HepG2 (cell line): Measurements from ENCODE around the gene CIDEA. TPM values are rescaled to one million over a fixed set of nuclear protein-coding genes. Genes with fewer than 3 reads are reported as not detected.

Experiments
- ATAC-seq: fragments of 200-7000 bp; cut with Tn5 transposase; 3 replicates; pipeline ENCODE4 v1.9.1; 2020; ENCODE audit warnings: mild to moderate bottlenecking, moderate library complexity
- BruUV-seq: library from RNA; stranded (reverse); fragments of 400-500 nt; replicated peaks from 2 replicates; lab custom pipeline; 2021; lab: Mats Ljungman, UMichigan
- CTCF ChIA-PET: fragments of 300-600 bp; formaldehyde crosslinking; extraction: SDS; loops from one replicate; lab custom pipeline; 2021; ENCODE audit warnings: low total read pairs, inconsistent platforms, low intra/inter-chr PET ratio; lab: Yijun Ruan, JAX
- POLR2A ChIA-PET: fragments of 350-600 bp; sonication (Branson Sonifier 250); formaldehyde crosslinking; loops from one replicate; lab custom pipeline; 2020; ENCODE audit warnings: antibody characterized with exemption, inconsistent platforms; lab: Yijun Ruan, JAX
- DNase-seq: peaks from one replicate; pipeline ENCODE4 v3.0.0-alpha.2; 2015; ENCODE audit warnings: low spot score
- FAIRE-seq: peaks from 3 replicates; lab custom pipeline; 2011; peaks lifted over from hg19 to GRCh38; lab: Jason Lieb, UNC
- H2AFZ ChIP-seq: one replicate; pipeline ENCODE4 v1.6.1; 2011; ENCODE audit warnings: low read length, inconsistent platforms
- H3K27ac ChIP-seq: fragments of 300-600 bp; 3 replicates; pipeline ENCODE4 v1.8.0; 2011; ENCODE audit warnings: mixed run types, mild to moderate bottlenecking, mixed read lengths, low read length, inconsistent platforms; ENCODE audit not compliant: insufficient read depth; ENCODE audit errors: extremely low read length
- H3K27me3 ChIP-seq, 2 experiments: fragments of 200-600 bp in 1 of 2; 2 replicates in 1 of 2; 3 replicates in 1 of 2; pipeline versions ENCODE4 v1.6.0 to v1.8.0; 2011; ENCODE audit warnings: low read length in 2 of 2, mild to moderate bottlenecking in 2 of 2, moderate library complexity in 2 of 2, inconsistent platforms in 1 of 2; ENCODE audit not compliant: insufficient read depth in 2 of 2, control insufficient read depth in 1 of 2
- H3K36me3 ChIP-seq, 2 experiments: fragments of 200-600 bp in 1 of 2; replicated peaks in 1 of 2; 2 replicates in 1 of 2; 3 replicates in 1 of 2; pipeline versions ENCODE4 v1.5.1 to v1.8.0; 2011; ENCODE audit warnings: low read length in 2 of 2, inconsistent platforms in 1 of 2; ENCODE audit not compliant: insufficient read depth in 2 of 2, control insufficient read depth in 1 of 2
- H3K4me1 ChIP-seq: 2 replicates; pipeline ENCODE4 v1.5.1; 2012; ENCODE audit warnings: low read length, inconsistent platforms; ENCODE audit not compliant: insufficient read depth
- H3K4me2 ChIP-seq: 2 replicates; pipeline ENCODE4 v1.6.0; 2011; ENCODE audit warnings: low read depth, low read length, inconsistent platforms
- H3K4me3 ChIP-seq, 3 experiments: fragments of 200-600 bp in 1 of 3; sonication (generic), shearing (Covaris generic) in 1 of 3; replicated peaks in 1 of 3; 2 replicates each; pipeline ENCODE4 v1.5.1; 2011 to 2016; ENCODE audit warnings: low read length in 3 of 3, inconsistent platforms in 2 of 3, low read depth in 2 of 3, mild to moderate bottlenecking in 2 of 3, control low read depth in 1 of 3, mixed read lengths in 1 of 3; ENCODE audit not compliant: insufficient read depth in 1 of 3
- H3K79me2 ChIP-seq: one replicate; pipeline ENCODE4 v1.6.1; 2011; ENCODE audit warnings: low read length, inconsistent platforms; ENCODE audit not compliant: insufficient read depth
- H3K9ac ChIP-seq: 2 replicates; pipeline ENCODE4 v1.6.0; 2011; ENCODE audit warnings: mild to moderate bottlenecking, low read depth, low read length, inconsistent platforms; ENCODE audit not compliant: insufficient read depth
- H3K9me3 ChIP-seq: 2 replicates; pipeline ENCODE4 v1.5.1; 2012; ENCODE audit warnings: mild to moderate bottlenecking, low read length
- H4K20me1 ChIP-seq: 2 replicates; pipeline ENCODE4 v1.6.0; 2011; ENCODE audit warnings: inconsistent platforms, mild to moderate bottlenecking, low read length, moderate library complexity; ENCODE audit not compliant: insufficient read depth
- ARNTL ChIP-seq: sonication (generic); formaldehyde crosslinking; IDR thresholded peaks from 2 replicates; pipeline ENCODE4 v1.4.0; 2020; ENCODE audit warnings: mild to moderate bottlenecking, missing genetic modification reagents
- ATF7-NPFF ChIP-seq: sonication (generic); formaldehyde crosslinking; IDR thresholded peaks from 2 replicates; pipeline ENCODE4 v1.8.1; 2023; ENCODE audit warnings: mild to moderate bottlenecking, low read depth, missing genetic modification reagents, moderate library complexity
- E2F5 ChIP-seq: sonication (generic); formaldehyde crosslinking; conservative IDR thresholded peaks from 2 replicates; pipeline ENCODE4 v1.4.0; 2020; ENCODE audit warnings: missing genetic modification reagents
- ESRRA ChIP-seq: sonication (generic); formaldehyde crosslinking; IDR thresholded peaks from 2 replicates; pipeline ENCODE4 v1.5.1; 2020; ENCODE audit warnings: mild to moderate bottlenecking, low read depth, missing genetic modification reagents
- GABPB1 ChIP-seq: IDR thresholded peaks from 2 replicates; pipeline ENCODE4 v1.6.1; 2016; ENCODE audit warnings: mild to moderate bottlenecking, missing genetic modification reagents, moderate library complexity, missing compliant biosample characterization
- HDAC2 ChIP-seq: sonication (generic); formaldehyde crosslinking; IDR thresholded peaks from 2 replicates; pipeline ENCODE4 v1.4.0; 2020; ENCODE audit warnings: missing genetic modification reagents
- HINFP ChIP-seq: sonication (generic); formaldehyde crosslinking; IDR thresholded peaks from 2 replicates; pipeline ENCODE4 v1.4.0; 2020; ENCODE audit warnings: low read depth, mild to moderate bottlenecking, missing genetic modification reagents
- KDM6A ChIP-seq: IDR thresholded peaks from 2 replicates; pipeline ENCODE4 v1.6.1; 2016; ENCODE audit warnings: low read depth
- LRRFIP1 ChIP-seq: sonication (generic); formaldehyde crosslinking; conservative IDR thresholded peaks from 2 replicates; pipeline ENCODE4 v1.4.0; 2020; ENCODE audit warnings: missing genetic modification reagents
- MYPOP ChIP-seq: sonication (generic); formaldehyde crosslinking; IDR thresholded peaks from 2 replicates; pipeline ENCODE4 v1.8.1; 2023; ENCODE audit warnings: mild to moderate bottlenecking, moderate library complexity, missing genetic modification reagents
- NFKB2 ChIP-seq: sonication (generic); formaldehyde crosslinking; IDR thresholded peaks from 2 replicates; pipeline ENCODE4 v1.4.0; 2020; ENCODE audit warnings: missing genetic modification reagents, borderline replicate concordance
- PHB2 ChIP-seq: fragments of 450-650 bp; IDR thresholded peaks from 2 replicates; pipeline ENCODE4 v1.6.1; 2018; ENCODE audit not compliant: partially characterized antibody
- PPARG ChIP-seq: conservative IDR thresholded peaks from 2 replicates; pipeline ENCODE4 v1.6.1; 2016; ENCODE audit warnings: missing biosample characterization, missing genetic modification reagents
- THYN1 ChIP-seq: sonication (generic); formaldehyde crosslinking; IDR thresholded peaks from 2 replicates; pipeline ENCODE4 v1.8.1; 2023; ENCODE audit warnings: low read depth, mild to moderate bottlenecking, moderate library complexity, missing genetic modification reagents, borderline replicate concordance
- ZNF24 ChIP-seq: fragments of 450-650 bp; IDR thresholded peaks from 2 replicates; pipeline ENCODE4 v1.6.1; 2017; ENCODE audit warnings: antibody characterized with exemption, mild to moderate bottlenecking
- ZNF543 ChIP-seq: sonication (generic); formaldehyde crosslinking; IDR thresholded peaks from 2 replicates; pipeline ENCODE4 v1.4.0; 2020; ENCODE audit warnings: mild to moderate bottlenecking, missing genetic modification reagents
- ZNF7 ChIP-seq: IDR thresholded peaks from 2 replicates; pipeline ENCODE4 v1.6.1; 2016; ENCODE audit warnings: missing biosample characterization, missing genetic modification reagents
- WGBS: methylation state at CpG from one replicate; pipeline ENCODE4 v1.1.6; 2017; ENCODE audit warnings: low lambda C conversion rate; 5-methylcytosine and 5-hydroxymethylcytosine counted together
- in situ Hi-C: cut with HindIII; loops from 2 replicates; pipeline ENCODE4 v1.10.0; 2017; ENCODE audit warnings: low pct_unique_long_range_greater_than_20kb; ENCODE audit not compliant: extremely low pct_ligation_motif_present
- intact Hi-C: fragments of 100-400 bp; cut with micrococcal nuclease; formaldehyde crosslinking; loops from one replicate; pipeline ENCODE4 v1.10.0; 2022; ENCODE audit not compliant: unreplicated experiment
- polyA plus RNA-seq, 8 experiments: library from polyadenylated mRNA; depleted of rRNA in 3 of 8; stranded (reverse) in 7 of 8; unstranded in 1 of 8; fragments of >200 nt; fragmentation: Illumina TruSeq in 4 of 8; extraction: Trizol in 4 of 8; gene quantifications; 2 replicates each; pipeline versions ENCODE4 v1.2.1 to v1.2.3, GENCODE V29; 2011 to 2016; ENCODE audit warnings: low read depth in 4 of 8, missing spikeins in 1 of 8, mixed read lengths in 1 of 8; ENCODE audit not compliant: insufficient read depth in 1 of 8
- total RNA-seq, 5 experiments: library from RNA; depleted of rRNA; stranded (reverse); fragments of >200 nt; fragmentation: Illumina TruSeq; extraction: Trizol; gene quantifications; 2 replicates each; pipeline ENCODE4 v1.2.3, GENCODE V29; 2016; ENCODE audit warnings: low read depth in 1 of 5

Gene CIDEA
- total and polyA plus RNA-seq, 2 of the 13 experiments (the other 11 are each of a cell fraction or from before 2014, with no cell fraction given) = not detected

GRCh38 chr18:12236934-12237832 is 17.0 kb upstream of the CIDEA start:
- ChIA-PET POLR2A (no interaction called here), CTCF (interaction anchor here (3.1 kb wide), 1 partner anchor 144 kb away, joined by 36 read pairs; the partner anchor contains the start of gene ANKRD62)
- H3K4me1 ChIP-seq = peaks cover 12% of the 10 kb centered on the region; the same call in 1 of the 2 replicates
- no peaks in the 10 kb centered on the region for H3K36me3 ChIP-seq
- no peaks in the 10 kb centered on the region for H4K20me1 ChIP-seq
- WGBS = 22% methylated on average over 9 of the region's 33 CpGs
- H3K79me2 ChIP-seq = no peaks in the 10 kb centered on the region
- ATAC-seq (peak; percentile 99), DNase-seq (peak; percentile 24), FAIRE-seq (peak; percentile 55)
- no TSS peak for BruUV-seq
- intact Hi-C loops = no loop called here
- H2AFZ ChIP-seq = no peak overlapping the region
- no peak overlapping the region for H3K27ac ChIP-seq
- H3K4me2 ChIP-seq = peak overlapping the region; percentile 42
- in situ Hi-C loops = loop anchor here (5.0 to 10.0 kb wide), 3 partner anchors 82 to 1632 kb away; partner anchors contain the start of gene ANKRD62
- no peaks in the 10 kb centered on the region for H3K9me3 ChIP-seq
- no peak overlapping the region for H3K9ac ChIP-seq
- peaks cover 3 to 36% of the 10 kb centered on the region in 2 experiments for H3K27me3 ChIP-seq
- peak overlapping the region in 1 of 3 experiments; percentile 41; a peak in 1 of 6 replicates for H3K4me3 ChIP-seq
- TF ChIP-seq ESRRA (CRISPR knock-in tag) (0 out of 2 replicates have a peak, but pooled peaks have one; percentile 43), GABPB1 (CRISPR knock-in tag) (peak; percentile 42; the same call in 1 of the 2 replicates), MYPOP (CRISPR knock-in tag) (peak; percentile 32; the same call in 1 of the 2 replicates), ARNTL (CRISPR knock-in tag) (no peak), LRRFIP1 (no peak), ZNF24 (no peak), KDM6A (CRISPR knock-in tag) (no peak), NFKB2 (no peak), ATF7-NPFF (CRISPR knock-in tag) (no peak), HDAC2 (CRISPR knock-in tag) (no peak), HINFP (CRISPR knock-in tag) (no peak), PHB2 (no peak), E2F5 (no peak), THYN1 (CRISPR knock-in tag) (no peak), ZNF7 (CRISPR knock-in tag) (no peak), ZNF543 (CRISPR knock-in tag) (no peak), PPARG (CRISPR knock-in tag) (no peak)
